Loucy (cell line): ENCODE measurements around the gene TUBA4A.

Experiments used
- CTCF ChIP-seq: fragments of 200-600 bp; sonication (generic); conservative IDR thresholded peaks from 2 replicates; pipeline ENCODE4 v1.5.1; 2014; ENCODE audit warnings: mild to moderate bottlenecking, antibody characterized with exemption, low read length
- EZH2phosphoT487 ChIP-seq: fragments of 200-600 bp; IDR thresholded peaks from 2 replicates; pipeline ENCODE4 v1.6.1; 2018; ENCODE audit warnings: antibody characterized with exemption, mild to moderate bottlenecking, moderate library complexity, borderline replicate concordance

GRCh38 chr2:219294356-219295351 is 40.9 kb upstream of the TUBA4A start:
- TF ChIP-seq CTCF (peak; percentile 92), EZH2phosphoT487 (no peak)
